Liver (tissue), 9 donors: ENCODE results near the gene ST6GALNAC4. TPM values are rescaled to one million over a fixed set of nuclear protein-coding genes. Genes with fewer than 3 reads are reported as not detected.

Experiments used
- DNase-seq: peaks from one replicate; pipeline ENCODE4 v3.0.0-alpha.2; 2017; ENCODE audit warnings: low spot score
- H3K27ac ChIP-seq, 2 donors: one replicate each; pipeline ENCODE4 v1.7.0; 2013; ENCODE audit warnings: inconsistent platforms in 2 of 2, low read length in 2 of 2, control low read depth in 1 of 2, low read depth in 1 of 2, mild to moderate bottlenecking in 1 of 2
- H3K27me3 ChIP-seq, 4 donors: one replicate each; pipeline versions ENCODE4 v1.6.1 to v1.7.0; 2013; ENCODE audit warnings: low read length in 3 of 4, inconsistent platforms in 1 of 4, mild to moderate bottlenecking in 1 of 4, moderate library complexity in 1 of 4; ENCODE audit not compliant: control insufficient read depth in 4 of 4, insufficient read depth in 4 of 4
- H3K36me3 ChIP-seq, 4 donors: one replicate each; pipeline versions ENCODE4 v1.6.1 to v1.7.0; 2013; ENCODE audit warnings: low read length in 3 of 4, mild to moderate bottlenecking in 3 of 4, low read depth in 1 of 4, moderate library complexity in 1 of 4; ENCODE audit not compliant: control insufficient read depth in 4 of 4, insufficient read depth in 3 of 4
- H3K4me1 ChIP-seq, 4 donors: one replicate each; pipeline versions ENCODE4 v1.6.1 to v1.7.0; 2013; ENCODE audit warnings: low read length in 3 of 4, mild to moderate bottlenecking in 3 of 4, moderate library complexity in 1 of 4; ENCODE audit not compliant: control insufficient read depth in 4 of 4, insufficient read depth in 4 of 4
- H3K4me3 ChIP-seq, 3 donors: one replicate each; pipeline versions ENCODE4 v1.6.1 to v1.7.0; 2013; ENCODE audit warnings: low read length in 3 of 3, control low read depth in 1 of 3, low read depth in 1 of 3, mild to moderate bottlenecking in 1 of 3
- H3K9ac ChIP-seq, 2 donors: one replicate each; pipeline ENCODE4 v1.7.0; 2013; ENCODE audit warnings: low read length in 2 of 2, mild to moderate bottlenecking in 2 of 2, moderate library complexity in 2 of 2, control low read depth in 1 of 2, low read depth in 1 of 2
- H3K9me3 ChIP-seq, 4 donors: one replicate each; pipeline versions ENCODE4 v1.6.1 to v1.7.0; 2013; ENCODE audit warnings: low read length in 3 of 4; ENCODE audit not compliant: control insufficient read depth in 4 of 4
- EGR1 ChIP-seq, 2 donors: IDR thresholded peaks; 2 replicates each; pipeline ENCODE4 v1.6.1; 2016 to 2018; ENCODE audit warnings: antibody characterized with exemption in 2 of 2, low read depth in 2 of 2
- FOXA1 ChIP-seq: IDR thresholded peaks from 2 replicates; pipeline ENCODE4 v1.6.1; 2016; ENCODE audit warnings: antibody characterized with exemption
- FOXA2 ChIP-seq: IDR thresholded peaks from 2 replicates; pipeline ENCODE4 v1.6.1; 2016; ENCODE audit warnings: antibody characterized with exemption
- GABPA ChIP-seq, 2 donors: IDR thresholded peaks in 1 of 2; conservative IDR thresholded peaks in 1 of 2; 2 replicates each; pipeline ENCODE4 v1.6.1; 2016; ENCODE audit warnings: antibody characterized with exemption in 2 of 2, mild to moderate bottlenecking in 1 of 2, moderate library complexity in 1 of 2
- HNF4A ChIP-seq, 2 donors: conservative IDR thresholded peaks; 2 replicates each; pipeline ENCODE4 v1.6.1; 2016; ENCODE audit warnings: antibody characterized with exemption in 2 of 2, mild to moderate bottlenecking in 2 of 2
- JUND ChIP-seq, 2 donors: IDR thresholded peaks; 2 replicates each; pipeline ENCODE4 v1.6.1; 2016; ENCODE audit warnings: antibody characterized with exemption in 2 of 2
- NR2F2 ChIP-seq: IDR thresholded peaks from 2 replicates; pipeline ENCODE4 v1.6.1; 2016; ENCODE audit warnings: antibody characterized with exemption
- RAD21 ChIP-seq, 2 donors: IDR thresholded peaks; 2 replicates each; pipeline ENCODE4 v1.6.1; 2016; ENCODE audit warnings: antibody characterized with exemption in 2 of 2, mild to moderate bottlenecking in 2 of 2
- RXRA ChIP-seq, 2 donors: IDR thresholded peaks; 2 replicates each; pipeline ENCODE4 v1.6.1; 2017 to 2018; ENCODE audit warnings: antibody characterized with exemption in 2 of 2, mild to moderate bottlenecking in 1 of 2
- SP1 ChIP-seq: IDR thresholded peaks from 2 replicates; pipeline ENCODE4 v1.6.1; 2018; ENCODE audit warnings: antibody characterized with exemption, mild to moderate bottlenecking
- TAF1 ChIP-seq: conservative IDR thresholded peaks from 2 replicates; pipeline ENCODE4 v1.6.1; 2016; ENCODE audit warnings: antibody characterized with exemption, mild to moderate bottlenecking
- YY1 ChIP-seq: IDR thresholded peaks from 2 replicates; pipeline ENCODE4 v1.6.1; 2016; ENCODE audit warnings: antibody characterized with exemption, mild to moderate bottlenecking
- WGBS: extraction: QIAGEN DNeasy Blood & Tissue Kit; methylation state at CpG from one replicate; pipeline ENCODE4 v1.1.7; 2013; 5-methylcytosine and 5-hydroxymethylcytosine counted together
- polyA plus RNA-seq, 2 donors: library from polyadenylated mRNA; stranded (reverse) in 1 of 2; unstranded in 1 of 2; fragments of 200-250 nt in 1 of 2; fragments of >200 nt in 1 of 2; fragmentation: Nextera tagmentation in 1 of 2; extraction: Ambion mirVana in 1 of 2; gene quantifications; one replicate each; pipeline versions ENCODE4 v1.2.1 to v1.2.3, GENCODE V29; 2013 to 2015
- total RNA-seq, 2 donors: library from RNA; depleted of rRNA; stranded (reverse); fragments of >200 nt; gene quantifications; one replicate each; pipeline ENCODE4 v1.2.3, GENCODE V29; 2014
- TF ChIP-seq, protein P1 (sequence below): fragments of 150-350 bp; IDR thresholded peaks from 2 replicates; pipeline ENCODE4 v1.5.1; 2017; ENCODE audit warnings: improper control_type of control experiment, low read depth, low read length; ENCODE audit not compliant: missing input control
- TF ChIP-seq, protein P2 (sequence below): IDR thresholded peaks from 2 replicates; pipeline ENCODE4 v1.6.1; 2016; ENCODE audit warnings: antibody characterized with exemption
- TF ChIP-seq, protein P3 (sequence below): IDR thresholded peaks from 2 replicates; pipeline ENCODE4 v1.6.1; 2016; ENCODE audit warnings: antibody characterized with exemption, mild to moderate bottlenecking
- TF ChIP-seq, protein P4 (sequence below): IDR thresholded peaks from 2 replicates; pipeline ENCODE4 v1.6.1; 2016; ENCODE audit warnings: antibody characterized with exemption
- TF ChIP-seq, protein P5 (sequence below): IDR thresholded peaks from 2 replicates; pipeline ENCODE4 v1.6.1; 2016; ENCODE audit warnings: antibody characterized with exemption
- donor health status: healthy.
- donor health status: healthy.
- donor health status: healthy.
- donor health status: healthy.
- donor health status: healthy.

Gene ST6GALNAC4
- total and polyA plus RNA-seq, 4 donors, result 2.5 to 83.7 (median 7.5) TPM

DNA sequence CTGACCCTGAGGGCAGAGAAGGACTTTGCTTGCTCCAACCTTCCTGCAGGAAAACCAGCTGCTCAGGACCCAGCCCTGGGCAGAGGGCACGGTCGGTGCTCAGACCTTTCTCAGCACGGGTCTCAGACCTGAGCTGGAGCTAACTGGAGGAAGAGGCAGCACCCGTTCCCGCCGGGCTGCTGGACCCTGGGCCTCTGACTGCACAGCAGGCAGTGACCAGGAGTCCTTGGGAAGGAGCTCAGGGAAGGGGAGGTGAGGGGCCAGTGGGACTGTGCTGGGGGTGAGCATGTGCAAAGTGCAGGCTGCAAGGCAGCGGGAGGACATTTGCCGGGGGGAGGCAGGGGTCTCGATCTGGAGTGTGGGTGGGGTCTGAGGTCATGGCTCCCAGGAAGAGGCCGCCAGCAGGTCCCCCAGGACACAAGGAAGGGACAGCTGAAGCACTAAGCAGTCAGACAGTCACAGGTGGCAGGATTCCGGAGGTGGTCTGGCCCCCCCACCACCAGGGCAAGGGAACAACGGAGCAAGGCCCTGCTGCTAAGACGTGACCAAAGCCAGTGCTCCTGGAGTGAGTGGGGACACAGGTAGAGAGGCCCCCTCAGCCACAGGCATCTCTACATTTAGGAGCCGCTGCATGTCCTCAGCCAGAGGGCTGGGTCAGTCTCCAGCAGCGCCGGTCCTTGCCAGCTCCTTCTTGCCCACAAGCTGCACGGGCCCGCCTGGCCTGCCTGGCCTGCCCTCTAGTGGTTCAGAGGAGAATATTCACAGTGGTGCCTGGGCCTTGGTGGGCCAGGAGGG is 25.6 kb upstream of the ST6GALNAC4 start:
- TF ChIP-seq, protein P1, sequence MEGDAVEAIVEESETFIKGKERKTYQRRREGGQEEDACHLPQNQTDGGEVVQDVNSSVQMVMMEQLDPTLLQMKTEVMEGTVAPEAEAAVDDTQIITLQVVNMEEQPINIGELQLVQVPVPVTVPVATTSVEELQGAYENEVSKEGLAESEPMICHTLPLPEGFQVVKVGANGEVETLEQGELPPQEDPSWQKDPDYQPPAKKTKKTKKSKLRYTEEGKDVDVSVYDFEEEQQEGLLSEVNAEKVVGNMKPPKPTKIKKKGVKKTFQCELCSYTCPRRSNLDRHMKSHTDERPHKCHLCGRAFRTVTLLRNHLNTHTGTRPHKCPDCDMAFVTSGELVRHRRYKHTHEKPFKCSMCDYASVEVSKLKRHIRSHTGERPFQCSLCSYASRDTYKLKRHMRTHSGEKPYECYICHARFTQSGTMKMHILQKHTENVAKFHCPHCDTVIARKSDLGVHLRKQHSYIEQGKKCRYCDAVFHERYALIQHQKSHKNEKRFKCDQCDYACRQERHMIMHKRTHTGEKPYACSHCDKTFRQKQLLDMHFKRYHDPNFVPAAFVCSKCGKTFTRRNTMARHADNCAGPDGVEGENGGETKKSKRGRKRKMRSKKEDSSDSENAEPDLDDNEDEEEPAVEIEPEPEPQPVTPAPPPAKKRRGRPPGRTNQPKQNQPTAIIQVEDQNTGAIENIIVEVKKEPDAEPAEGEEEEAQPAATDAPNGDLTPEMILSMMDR, result peak; percentile 70
- TF ChIP-seq FOXA1 (no peak), SP1 (no peak), RAD21 (IDR thresholded peaks at IDR 0.05) (peak; percentile 63 to 82)
- TF ChIP-seq, protein P2, sequence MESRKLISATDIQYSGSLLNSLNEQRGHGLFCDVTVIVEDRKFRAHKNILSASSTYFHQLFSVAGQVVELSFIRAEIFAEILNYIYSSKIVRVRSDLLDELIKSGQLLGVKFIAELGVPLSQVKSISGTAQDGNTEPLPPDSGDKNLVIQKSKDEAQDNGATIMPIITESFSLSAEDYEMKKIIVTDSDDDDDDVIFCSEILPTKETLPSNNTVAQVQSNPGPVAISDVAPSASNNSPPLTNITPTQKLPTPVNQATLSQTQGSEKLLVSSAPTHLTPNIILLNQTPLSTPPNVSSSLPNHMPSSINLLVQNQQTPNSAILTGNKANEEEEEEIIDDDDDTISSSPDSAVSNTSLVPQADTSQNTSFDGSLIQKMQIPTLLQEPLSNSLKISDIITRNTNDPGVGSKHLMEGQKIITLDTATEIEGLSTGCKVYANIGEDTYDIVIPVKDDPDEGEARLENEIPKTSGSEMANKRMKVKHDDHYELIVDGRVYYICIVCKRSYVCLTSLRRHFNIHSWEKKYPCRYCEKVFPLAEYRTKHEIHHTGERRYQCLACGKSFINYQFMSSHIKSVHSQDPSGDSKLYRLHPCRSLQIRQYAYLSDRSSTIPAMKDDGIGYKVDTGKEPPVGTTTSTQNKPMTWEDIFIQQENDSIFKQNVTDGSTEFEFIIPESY, result no peak
- Histone ChIP-seq H3K36me3 (peaks cover 10 to 35% (median 14%) of the 10 kb centered on the region in 4 donors), H3K27me3 (no peaks in the 10 kb centered on the region), H3K4me1 (peaks cover 0 to 8% (median 4%) of the 10 kb centered on the region in 4 donors), H3K9ac (no peak overlapping the region), H3K4me3 (no peak overlapping the region), H3K9me3 (no peaks in the 10 kb centered on the region), H3K27ac (no peak overlapping the region)
- DNase-seq, result peak; percentile 75
- WGBS, result 69% methylated on average over 18 of the region's 18 CpGs

DNA sequence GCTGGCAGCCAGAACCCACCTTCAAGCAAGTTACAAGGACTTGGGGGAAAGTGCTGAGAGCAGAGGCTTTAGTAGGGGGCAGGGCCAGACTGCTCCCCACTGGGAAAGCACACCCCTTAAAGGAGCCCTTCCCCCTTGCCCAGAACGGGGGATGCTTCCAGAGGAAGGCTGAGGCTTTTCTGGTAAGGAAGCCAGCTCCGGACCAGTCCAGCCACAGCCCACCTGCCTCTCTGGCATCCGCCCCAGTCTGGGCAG is 25.0 kb upstream of the ST6GALNAC4 start:
- 81% methylated on average over 3 of the region's 3 CpGs for WGBS

More for the DNA sequence above, 25.0 kb upstream of the ST6GALNAC4 start:
- Histone ChIP-seq H3K36me3 (peaks cover 10 to 34% (median 14%) of the 10 kb centered on the region in 4 donors), H3K9me3 (no peaks in the 10 kb centered on the region), H3K4me3 (no peak overlapping the region), H3K9ac (no peak overlapping the region), H3K27me3 (no peaks in the 10 kb centered on the region), H3K27ac (no peak overlapping the region), H3K4me1 (peaks cover 0 to 13% (median 8%) of the 10 kb centered on the region in 4 donors)
- TF ChIP-seq EGR1 (IDR thresholded peaks at IDR 0.05; ENCODE audit: low read depth in 2 of 2) (no peak), HNF4A (conservative IDR thresholded peaks at IDR 0.05) (no peak), NR2F2 (no peak), GABPA (IDR thresholded peaks at IDR 0.05 in 1 of 2, conservative IDR thresholded peaks at IDR 0.05 in 1 of 2) (no peak), RXRA (IDR thresholded peaks at IDR 0.05) (no peak), YY1 (no peak), JUND (IDR thresholded peaks at IDR 0.05) (no peak), FOXA2 (no peak), TAF1 (no peak), FOXA1 (no peak), SP1 (no peak), RAD21 (IDR thresholded peaks at IDR 0.05) (no peak)
- TF ChIP-seq, protein P3, sequence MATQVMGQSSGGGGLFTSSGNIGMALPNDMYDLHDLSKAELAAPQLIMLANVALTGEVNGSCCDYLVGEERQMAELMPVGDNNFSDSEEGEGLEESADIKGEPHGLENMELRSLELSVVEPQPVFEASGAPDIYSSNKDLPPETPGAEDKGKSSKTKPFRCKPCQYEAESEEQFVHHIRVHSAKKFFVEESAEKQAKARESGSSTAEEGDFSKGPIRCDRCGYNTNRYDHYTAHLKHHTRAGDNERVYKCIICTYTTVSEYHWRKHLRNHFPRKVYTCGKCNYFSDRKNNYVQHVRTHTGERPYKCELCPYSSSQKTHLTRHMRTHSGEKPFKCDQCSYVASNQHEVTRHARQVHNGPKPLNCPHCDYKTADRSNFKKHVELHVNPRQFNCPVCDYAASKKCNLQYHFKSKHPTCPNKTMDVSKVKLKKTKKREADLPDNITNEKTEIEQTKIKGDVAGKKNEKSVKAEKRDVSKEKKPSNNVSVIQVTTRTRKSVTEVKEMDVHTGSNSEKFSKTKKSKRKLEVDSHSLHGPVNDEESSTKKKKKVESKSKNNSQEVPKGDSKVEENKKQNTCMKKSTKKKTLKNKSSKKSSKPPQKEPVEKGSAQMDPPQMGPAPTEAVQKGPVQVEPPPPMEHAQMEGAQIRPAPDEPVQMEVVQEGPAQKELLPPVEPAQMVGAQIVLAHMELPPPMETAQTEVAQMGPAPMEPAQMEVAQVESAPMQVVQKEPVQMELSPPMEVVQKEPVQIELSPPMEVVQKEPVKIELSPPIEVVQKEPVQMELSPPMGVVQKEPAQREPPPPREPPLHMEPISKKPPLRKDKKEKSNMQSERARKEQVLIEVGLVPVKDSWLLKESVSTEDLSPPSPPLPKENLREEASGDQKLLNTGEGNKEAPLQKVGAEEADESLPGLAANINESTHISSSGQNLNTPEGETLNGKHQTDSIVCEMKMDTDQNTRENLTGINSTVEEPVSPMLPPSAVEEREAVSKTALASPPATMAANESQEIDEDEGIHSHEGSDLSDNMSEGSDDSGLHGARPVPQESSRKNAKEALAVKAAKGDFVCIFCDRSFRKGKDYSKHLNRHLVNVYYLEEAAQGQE, result no peak
- TF ChIP-seq, protein P4, sequence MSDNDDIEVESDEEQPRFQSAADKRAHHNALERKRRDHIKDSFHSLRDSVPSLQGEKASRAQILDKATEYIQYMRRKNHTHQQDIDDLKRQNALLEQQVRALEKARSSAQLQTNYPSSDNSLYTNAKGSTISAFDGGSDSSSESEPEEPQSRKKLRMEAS, result no peak
- TF ChIP-seq, protein P2, result no peak
- TF ChIP-seq, protein P5, sequence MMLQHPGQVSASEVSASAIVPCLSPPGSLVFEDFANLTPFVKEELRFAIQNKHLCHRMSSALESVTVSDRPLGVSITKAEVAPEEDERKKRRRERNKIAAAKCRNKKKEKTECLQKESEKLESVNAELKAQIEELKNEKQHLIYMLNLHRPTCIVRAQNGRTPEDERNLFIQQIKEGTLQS, result no peak
- TF ChIP-seq, protein P1, result no peak
- no peak for DNase-seq
